ENCODE data around the gene IL16. TPM values are rescaled to one million over a fixed set of nuclear protein-coding genes. Genes with fewer than 3 reads are reported as not detected.

The IL16 gene
- total and polyA plus RNA-seq, 9 of the 15 experiments (the other 6 are each of a cell fraction or from before 2014, with no cell fraction given): 1.4 to 18.8 (median 10.6) TPM

DNA sequence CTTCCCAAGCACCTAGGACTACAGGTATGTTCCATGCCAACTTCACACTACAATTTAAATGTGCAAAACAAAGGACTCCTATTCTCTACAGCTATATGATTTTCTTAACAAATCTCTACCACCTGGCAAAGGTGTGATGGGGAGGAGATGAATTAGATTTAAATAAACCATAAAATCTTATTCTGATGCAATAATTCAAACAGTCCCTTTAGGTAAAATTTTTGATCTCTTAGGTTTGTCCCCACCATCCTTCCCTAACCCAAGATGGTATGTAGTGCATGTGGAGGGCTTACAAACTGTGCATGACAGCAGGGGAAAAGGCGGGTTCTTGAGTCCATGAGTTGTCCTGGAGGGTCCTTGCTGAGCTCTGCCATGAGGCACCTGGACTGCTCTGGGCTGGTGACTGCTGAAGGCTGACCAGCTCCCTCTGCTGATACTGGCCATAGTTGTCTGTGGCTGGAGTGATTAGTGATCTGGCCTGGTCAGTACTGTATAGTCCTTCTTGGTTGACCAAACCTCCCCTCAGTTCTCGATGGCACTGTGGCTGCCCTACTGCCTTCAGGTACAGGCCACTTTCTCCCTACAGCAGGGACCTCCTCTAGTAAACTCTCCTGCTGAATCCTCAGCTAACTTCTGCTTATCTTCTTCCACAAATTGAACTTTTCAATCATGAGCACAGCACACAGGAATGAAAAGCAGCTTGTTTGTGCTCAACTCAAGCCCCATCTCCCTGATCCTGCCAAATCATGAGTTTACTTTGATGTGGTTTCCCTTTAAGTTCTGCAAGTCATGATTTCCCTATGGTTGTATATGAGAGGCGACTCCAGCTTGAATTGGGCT, 32.5 kb upstream of the IL16 start (continued):
- TF ChIP-seq HDAC1 (IDR thresholded peaks at IDR 0.05) (peak in 1 of 2 experiments; percentile 95; a peak in 2 of 4 replicates), FOXP1 (CRISPR knock-in tag; IDR thresholded peaks at IDR 0.05) (no peak), ZEB2 (IDR thresholded peaks at IDR 0.05) (no peak), E2F3 (CRISPR knock-in tag; IDR thresholded peaks at IDR 0.05) (no peak), PTBP1 (IDR thresholded peaks at IDR 0.05; ENCODE audit: low read depth, low read length) (no peak), ETV5 (CRISPR knock-in tag; IDR thresholded peaks at IDR 0.05; ENCODE audit: low read depth) (no peak), MAFK (IDR thresholded peaks at IDR 0.05; ENCODE audit: low read length) (peak; percentile 84), ZNF133 (CRISPR knock-in tag; IDR thresholded peaks at IDR 0.05) (no peak), MEIS2 (IDR thresholded peaks at IDR 0.05; ENCODE audit: partially characterized antibody) (peak; percentile 74), CEBPB (tag; IDR thresholded peaks at IDR 0.05) (peak; percentile 54), ARNT (IDR thresholded peaks at IDR 0.05) (peak in 1 of 2 experiments; percentile 58; a peak in 1 of 4 replicates), SOX6 (IDR thresholded peaks at IDR 0.05) (peak; percentile 71; the same call in 1 of the 2 replicates), CXXC5 (CRISPR knock-in tag; IDR thresholded peaks at IDR 0.05) (peak; percentile 14; the same call in 1 of the 2 replicates), DPF2 (IDR thresholded peaks at IDR 0.05) (peak; percentile 94), ZNF263 (CRISPR knock-in tag; IDR thresholded peaks at IDR 0.05; ENCODE audit: borderline replicate concordance) (no peak), ZNF316 (IDR thresholded peaks at IDR 0.05) (peak; percentile 98), SMARCA4 (IDR thresholded peaks at IDR 0.05) (peak; percentile 83), TOE1 (IDR thresholded peaks at IDR 0.05; ENCODE audit: borderline replicate concordance) (peak; percentile 31; the same call in 1 of the 2 replicates), TOE1 (CRISPR knock-in tag; IDR thresholded peaks at IDR 0.05; ENCODE audit: borderline replicate concordance, low read depth) (no peak), RCOR1 (IDR thresholded peaks at IDR 0.05; ENCODE audit: borderline replicate concordance in 1 of 2, low read depth in 2 of 2, low read length in 2 of 2) (peak; percentile 74 to 97; a peak in 3 of 4 replicates), KDM1A (IDR thresholded peaks at IDR 0.05) (peak; percentile 97 to 98)
- TF ChIP-seq, protein P1, sequence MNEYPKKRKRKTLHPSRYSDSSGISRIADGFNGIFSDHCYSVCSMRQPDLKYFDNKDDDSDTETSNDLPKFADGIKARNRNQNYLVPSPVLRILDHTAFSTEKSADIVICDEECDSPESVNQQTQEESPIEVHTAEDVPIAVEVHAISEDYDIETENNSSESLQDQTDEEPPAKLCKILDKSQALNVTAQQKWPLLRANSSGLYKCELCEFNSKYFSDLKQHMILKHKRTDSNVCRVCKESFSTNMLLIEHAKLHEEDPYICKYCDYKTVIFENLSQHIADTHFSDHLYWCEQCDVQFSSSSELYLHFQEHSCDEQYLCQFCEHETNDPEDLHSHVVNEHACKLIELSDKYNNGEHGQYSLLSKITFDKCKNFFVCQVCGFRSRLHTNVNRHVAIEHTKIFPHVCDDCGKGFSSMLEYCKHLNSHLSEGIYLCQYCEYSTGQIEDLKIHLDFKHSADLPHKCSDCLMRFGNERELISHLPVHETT (CRISPR knock-in tag; conservative IDR thresholded peaks at IDR 0.05 in 1 of 2, IDR thresholded peaks at IDR 0.05 in 1 of 2): peak in 1 of 2 experiments; percentile 32; a peak in 1 of 4 replicates
- TF ChIP-seq, protein P2, sequence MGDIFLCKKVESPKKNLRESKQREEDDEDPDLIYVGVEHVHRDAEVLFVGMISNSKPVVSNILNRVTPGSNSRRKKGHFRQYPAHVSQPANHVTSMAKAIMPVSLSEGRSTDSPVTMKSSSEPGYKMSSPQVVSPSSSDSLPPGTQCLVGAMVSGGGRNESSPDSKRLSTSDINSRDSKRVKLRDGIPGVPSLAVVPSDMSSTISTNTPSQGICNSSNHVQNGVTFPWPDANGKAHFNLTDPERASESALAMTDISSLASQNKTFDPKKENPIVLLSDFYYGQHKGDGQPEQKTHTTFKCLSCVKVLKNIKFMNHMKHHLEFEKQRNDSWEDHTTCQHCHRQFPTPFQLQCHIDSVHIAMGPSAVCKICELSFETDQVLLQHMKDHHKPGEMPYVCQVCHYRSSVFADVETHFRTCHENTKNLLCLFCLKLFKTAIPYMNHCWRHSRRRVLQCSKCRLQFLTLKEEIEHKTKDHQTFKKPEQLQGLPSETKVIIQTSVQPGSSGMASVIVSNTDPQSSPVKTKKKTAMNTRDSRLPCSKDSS (IDR thresholded peaks at IDR 0.05; ENCODE audit: low read depth, partially characterized antibody): no peak
- TF ChIP-seq, protein P3, sequence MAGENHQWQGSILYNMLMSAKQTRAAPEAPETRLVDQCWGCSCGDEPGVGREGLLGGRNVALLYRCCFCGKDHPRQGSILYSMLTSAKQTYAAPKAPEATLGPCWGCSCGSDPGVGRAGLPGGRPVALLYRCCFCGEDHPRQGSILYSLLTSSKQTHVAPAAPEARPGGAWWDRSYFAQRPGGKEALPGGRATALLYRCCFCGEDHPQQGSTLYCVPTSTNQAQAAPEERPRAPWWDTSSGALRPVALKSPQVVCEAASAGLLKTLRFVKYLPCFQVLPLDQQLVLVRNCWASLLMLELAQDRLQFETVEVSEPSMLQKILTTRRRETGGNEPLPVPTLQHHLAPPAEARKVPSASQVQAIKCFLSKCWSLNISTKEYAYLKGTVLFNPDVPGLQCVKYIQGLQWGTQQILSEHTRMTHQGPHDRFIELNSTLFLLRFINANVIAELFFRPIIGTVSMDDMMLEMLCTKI (IDR thresholded peaks at IDR 0.05; ENCODE audit: partially characterized antibody): no peak
- TF ChIP-seq, protein P4, sequence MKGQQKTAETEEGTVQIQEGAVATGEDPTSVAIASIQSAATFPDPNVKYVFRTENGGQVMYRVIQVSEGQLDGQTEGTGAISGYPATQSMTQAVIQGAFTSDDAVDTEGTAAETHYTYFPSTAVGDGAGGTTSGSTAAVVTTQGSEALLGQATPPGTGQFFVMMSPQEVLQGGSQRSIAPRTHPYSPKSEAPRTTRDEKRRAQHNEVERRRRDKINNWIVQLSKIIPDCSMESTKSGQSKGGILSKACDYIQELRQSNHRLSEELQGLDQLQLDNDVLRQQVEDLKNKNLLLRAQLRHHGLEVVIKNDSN (CRISPR knock-in tag; IDR thresholded peaks at IDR 0.05): no peak
